GM23338 (cell line): Measurements from ENCODE around the gene RIMOC1. TPM values are rescaled to one million over a fixed set of nuclear protein-coding genes. Genes with fewer than 3 reads are reported as not detected.
"Not testable (repeated sequence)": the region's sequence is repeated elsewhere in the genome, so short reads cannot be mapped to it uniquely, and the experiment has no call there.

Experiments
- ATAC-seq: fragments of 200-7000 bp; cut with Tn5 transposase; 3 replicates; pipeline ENCODE4 v1.9.1; 2020
- DNase-seq: peaks from one replicate; pipeline ENCODE4 v3.0.0-alpha.2; 2015; ENCODE audit warnings: low spot score
- H2AFZ ChIP-seq: fragments of 200-600 bp; sonication (generic); 2 replicates; pipeline ENCODE4 v1.8.0; 2016; ENCODE audit warnings: antibody characterized with exemption, mild to moderate bottlenecking, moderate library complexity
- H3F3A ChIP-seq: fragments of 200-600 bp; sonication (generic); replicated peaks from 2 replicates; pipeline ENCODE4 v1.8.0; 2017; ENCODE audit warnings: antibody characterized with exemption, mixed run types, low read depth
- H3K27ac ChIP-seq: fragments of 200-600 bp; sonication (generic); 2 replicates; pipeline ENCODE4 v1.6.1; 2016; ENCODE audit warnings: low read depth
- H3K27me3 ChIP-seq: fragments of 200-600 bp; sonication (generic); 2 replicates; pipeline ENCODE4 v1.8.0; 2016; ENCODE audit warnings: mild to moderate bottlenecking, mixed run types, moderate library complexity; ENCODE audit not compliant: insufficient read depth
- H3K36me3 ChIP-seq: fragments of 200-600 bp; sonication (generic); 2 replicates; pipeline ENCODE4 v1.8.0; 2016; ENCODE audit warnings: mild to moderate bottlenecking; ENCODE audit not compliant: insufficient read depth
- H3K4me1 ChIP-seq: fragments of 200-600 bp; sonication (generic); 2 replicates; pipeline ENCODE4 v1.8.0; 2016; ENCODE audit warnings: mild to moderate bottlenecking, moderate library complexity; ENCODE audit not compliant: insufficient read depth
- H3K4me2 ChIP-seq: fragments of 200-600 bp; sonication (generic); 2 replicates; pipeline ENCODE4 v1.7.1; 2017; ENCODE audit warnings: mixed run types
- H3K4me3 ChIP-seq: fragments of 200-600 bp; sonication (generic); 2 replicates; pipeline ENCODE4 v1.6.1; 2016; ENCODE audit warnings: mixed run types
- H3K79me2 ChIP-seq: fragments of 200-600 bp; sonication (generic); replicated peaks from 2 replicates; pipeline ENCODE4 v1.8.0; 2017; ENCODE audit warnings: mild to moderate bottlenecking; ENCODE audit not compliant: insufficient read depth
- H3K9me2 ChIP-seq: fragments of 200-600 bp; sonication (generic); 2 replicates; pipeline ENCODE4 v1.8.0; 2017; ENCODE audit not compliant: insufficient read depth
- H4K20me1 ChIP-seq: fragments of 200-600 bp; sonication (generic); replicated peaks from 2 replicates; pipeline ENCODE4 v1.8.0; 2017; ENCODE audit warnings: mild to moderate bottlenecking; ENCODE audit not compliant: insufficient read depth
- H3K27ac Mint-ChIP-seq: 2 replicates; pipeline ENCODE4 v1.8.0; 2020; ENCODE audit warnings: inconsistent platforms, mild to moderate bottlenecking, moderate library complexity, mixed read lengths
- H3K27me3 Mint-ChIP-seq: 3 replicates; pipeline ENCODE4 v1.8.0; 2022; ENCODE audit warnings: low read depth, mild to moderate bottlenecking, moderate library complexity, mixed read lengths, inconsistent platforms; ENCODE audit not compliant: insufficient read depth, poor library complexity
- H3K36me3 Mint-ChIP-seq: 3 replicates; pipeline ENCODE4 v1.8.0; 2021; ENCODE audit warnings: low read depth, mild to moderate bottlenecking, inconsistent platforms, moderate library complexity, mixed read lengths
- H3K4me1 Mint-ChIP-seq: 3 replicates; pipeline ENCODE4 v1.8.0; 2020; ENCODE audit warnings: mild to moderate bottlenecking, inconsistent platforms, mixed read lengths
- H3K4me3 Mint-ChIP-seq: 3 replicates; pipeline ENCODE4 v1.8.0; 2021; ENCODE audit warnings: moderate library complexity, mild to moderate bottlenecking, inconsistent platforms, mixed read lengths
- H3K9me3 Mint-ChIP-seq: 3 replicates; pipeline ENCODE4 v1.8.0; 2020; ENCODE audit warnings: moderate library complexity, mild to moderate bottlenecking, inconsistent platforms, mixed read lengths
- CREB1 ChIP-seq: fragments of 250-450 bp; sonication (Bioruptor Pico); IDR thresholded peaks from 2 replicates; pipeline ENCODE4 v1.5.0; 2020; ENCODE audit warnings: low read depth, mild to moderate bottlenecking, moderate library complexity
- EZH2 ChIP-seq: fragments of 200-600 bp; sonication (generic); IDR thresholded peaks from one replicate; pipeline ENCODE4 v1.8.0; 2017; ENCODE audit warnings: antibody characterized with exemption, mild to moderate bottlenecking, low read depth; ENCODE audit not compliant: unreplicated experiment
- NANOG ChIP-seq: IDR thresholded peaks from 2 replicates; pipeline ENCODE4 v1.6.1; 2016; ENCODE audit warnings: antibody characterized with exemption, borderline replicate concordance
- STAT1 ChIP-seq: IDR thresholded peaks from one replicate; pipeline ENCODE4 v1.6.1; 2016; ENCODE audit warnings: antibody characterized with exemption; ENCODE audit not compliant: unreplicated experiment
- ZNF114 ChIP-seq: fragments of 250-450 bp; sonication (Bioruptor Pico); IDR thresholded peaks from 2 replicates; pipeline ENCODE4 v1.5.0; 2020; ENCODE audit warnings: mild to moderate bottlenecking, moderate library complexity
- polyA plus RNA-seq: library from polyadenylated mRNA; unstranded; fragments of >200 nt; fragmentation: Nextera tagmentation; extraction: Ambion mirVana; gene quantifications from 2 replicates; pipeline ENCODE4 v1.2.1, GENCODE V29; 2016
- total RNA-seq: library from RNA; depleted of rRNA; stranded (reverse); fragments of >200 nt; shearing (Covaris generic); gene quantifications from 2 replicates; pipeline ENCODE4 v1.2.3, GENCODE V29; 2014
- TF ChIP-seq, protein P1 (sequence below), 2 experiments: fragments of 200-600 bp in 1 of 2; sonication (generic) in 1 of 2; conservative IDR thresholded peaks; 2 replicates each; pipeline versions ENCODE4 v1.5.1 to v1.6.1; 2016 to 2017; ENCODE audit warnings: antibody characterized with exemption in 2 of 2, low read depth in 2 of 2, mild to moderate bottlenecking in 2 of 2, moderate library complexity in 1 of 2
- TF ChIP-seq, protein P2 (sequence below): IDR thresholded peaks from 2 replicates; pipeline ENCODE4 v1.6.1; 2016; ENCODE audit warnings: antibody characterized with exemption
- TF ChIP-seq, protein P3 (sequence below): IDR thresholded peaks from one replicate; pipeline ENCODE4 v1.6.1; 2018; ENCODE audit warnings: antibody characterized with exemption; ENCODE audit not compliant: unreplicated experiment

RIMOC1 gene
- total and polyA plus RNA-seq, 2 experiments from 2014 or later: 26.4 to 30.3 TPM

DNA sequence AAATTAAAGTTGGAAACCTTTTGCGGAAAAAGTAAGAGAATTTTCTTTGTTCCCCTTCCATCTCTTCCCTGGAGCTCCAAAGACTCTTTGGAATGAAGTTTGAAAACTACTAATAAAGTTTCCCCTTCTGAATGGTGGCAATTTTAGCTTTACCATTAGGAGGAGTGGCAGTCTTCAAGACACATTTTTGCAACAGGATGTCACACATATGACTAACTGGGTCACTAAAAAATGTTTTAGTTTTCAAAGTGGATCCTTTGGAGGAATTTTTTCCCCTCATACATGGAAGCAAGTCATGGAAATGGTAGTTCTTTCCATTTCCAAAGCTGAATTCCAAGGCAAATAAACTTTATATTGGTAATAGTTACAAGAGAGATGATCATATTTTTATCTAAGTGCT is 36.5 kb downstream of the RIMOC1 start:
- ATAC-seq (no peak), DNase-seq (no peak)
- no peaks in the 10 kb centered on the region for H4K20me1 ChIP-seq
- no peaks in the 10 kb centered on the region for H3K27me3 Mint-ChIP-seq
- H3K27me3 ChIP-seq: no peaks in the 10 kb centered on the region
- no peak overlapping the region for H3K27ac Mint-ChIP-seq
- no peaks in the 10 kb centered on the region for H3K9me2 ChIP-seq
- H3F3A ChIP-seq: no peaks in the 10 kb centered on the region
- H2AFZ ChIP-seq: no peak overlapping the region
- H3K27ac ChIP-seq: no peak overlapping the region
- H3K9me3 Mint-ChIP-seq: no peaks in the 10 kb centered on the region
- H3K79me2 ChIP-seq: no peaks in the 10 kb centered on the region
- H3K4me1 Mint-ChIP-seq: peaks cover 2% of the 10 kb centered on the region; the same call in 2 of the 3 replicates
- H3K4me1 ChIP-seq: no peaks in the 10 kb centered on the region
- no peaks in the 10 kb centered on the region for H3K36me3 Mint-ChIP-seq
- H3K4me3 Mint-ChIP-seq: no peak overlapping the region
- H3K4me2 ChIP-seq: no peak overlapping the region
- H3K36me3 ChIP-seq: no peaks in the 10 kb centered on the region
- H3K4me3 ChIP-seq: no peak overlapping the region
- TF ChIP-seq STAT1 (no peak), EZH2 (no peak), CREB1 (CRISPR knock-in tag) (no peak)
- TF ChIP-seq, protein P1, sequence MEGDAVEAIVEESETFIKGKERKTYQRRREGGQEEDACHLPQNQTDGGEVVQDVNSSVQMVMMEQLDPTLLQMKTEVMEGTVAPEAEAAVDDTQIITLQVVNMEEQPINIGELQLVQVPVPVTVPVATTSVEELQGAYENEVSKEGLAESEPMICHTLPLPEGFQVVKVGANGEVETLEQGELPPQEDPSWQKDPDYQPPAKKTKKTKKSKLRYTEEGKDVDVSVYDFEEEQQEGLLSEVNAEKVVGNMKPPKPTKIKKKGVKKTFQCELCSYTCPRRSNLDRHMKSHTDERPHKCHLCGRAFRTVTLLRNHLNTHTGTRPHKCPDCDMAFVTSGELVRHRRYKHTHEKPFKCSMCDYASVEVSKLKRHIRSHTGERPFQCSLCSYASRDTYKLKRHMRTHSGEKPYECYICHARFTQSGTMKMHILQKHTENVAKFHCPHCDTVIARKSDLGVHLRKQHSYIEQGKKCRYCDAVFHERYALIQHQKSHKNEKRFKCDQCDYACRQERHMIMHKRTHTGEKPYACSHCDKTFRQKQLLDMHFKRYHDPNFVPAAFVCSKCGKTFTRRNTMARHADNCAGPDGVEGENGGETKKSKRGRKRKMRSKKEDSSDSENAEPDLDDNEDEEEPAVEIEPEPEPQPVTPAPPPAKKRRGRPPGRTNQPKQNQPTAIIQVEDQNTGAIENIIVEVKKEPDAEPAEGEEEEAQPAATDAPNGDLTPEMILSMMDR (conservative IDR thresholded peaks at IDR 0.05; ENCODE audit: low read depth in 2 of 2): no peak

DNA sequence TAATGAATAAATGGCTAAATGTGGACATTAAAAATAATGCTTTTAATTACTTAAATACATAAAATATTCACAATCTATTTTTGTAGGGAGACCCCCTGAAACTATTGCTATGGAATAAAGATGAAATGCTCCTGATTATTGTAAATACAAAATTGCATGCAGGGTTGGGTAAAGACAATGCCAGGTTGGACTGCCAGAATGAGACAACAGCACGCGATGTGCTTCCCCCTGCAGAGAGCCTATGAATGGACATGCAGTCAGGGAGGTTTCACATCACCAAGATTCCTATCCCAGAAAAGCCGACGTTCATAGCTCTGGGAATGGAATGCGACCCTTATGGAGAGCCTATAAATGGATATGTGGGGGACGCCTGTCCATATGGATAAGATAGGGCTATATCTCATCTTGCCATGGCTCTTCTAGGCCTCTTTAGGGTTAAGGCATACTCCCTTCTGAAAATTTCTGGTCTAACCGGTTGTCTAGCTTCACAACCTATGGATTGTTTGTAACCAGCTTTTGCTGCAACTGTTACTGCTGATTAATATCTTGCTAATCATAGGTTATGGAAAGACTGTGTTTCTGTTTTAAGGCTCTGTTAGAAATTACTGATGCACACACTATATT is 41.3 kb downstream of the RIMOC1 start:
- H3K4me2 ChIP-seq, H3K27me3 Mint-ChIP-seq, H3K4me1 ChIP-seq, H3K36me3 Mint-ChIP-seq, H3K27me3 ChIP-seq, H2AFZ ChIP-seq, H3K27ac Mint-ChIP-seq, H3K36me3 ChIP-seq, H3K27ac ChIP-seq, H4K20me1 ChIP-seq, H3K4me3 ChIP-seq, H3F3A ChIP-seq, ATAC-seq, H3K9me2 ChIP-seq, H3K4me3 Mint-ChIP-seq, H3K79me2 ChIP-seq: not testable (repeated sequence)
- peak; percentile 11 for DNase-seq
- Mint-ChIP-seq H3K4me1 (peaks cover 20% of the 10 kb centered on the region; the same call in 2 of the 3 replicates), H3K9me3 (peaks cover 12% of the 10 kb centered on the region)

DNA sequence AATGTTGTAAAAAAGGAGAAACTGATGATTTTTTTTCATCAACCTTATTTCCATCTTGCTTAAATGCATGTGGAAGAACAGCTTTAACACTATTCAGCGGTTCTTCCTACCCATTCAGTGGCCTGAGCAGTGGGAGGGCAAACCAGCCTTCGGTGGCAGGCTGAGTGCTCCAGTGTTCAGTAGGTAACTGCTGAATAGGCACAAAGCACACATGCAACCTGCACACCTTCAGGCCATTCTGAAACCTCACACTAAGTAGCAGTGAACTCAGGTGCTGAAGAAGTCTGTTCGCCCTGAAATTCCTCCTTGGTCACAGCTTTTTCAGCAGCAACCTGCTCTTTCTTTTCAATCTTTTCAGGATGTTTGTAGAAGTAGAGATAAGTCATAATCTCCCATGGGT is 47.1 kb downstream of the RIMOC1 start:
- Mint-ChIP-seq H3K27me3 (no peaks in the 10 kb centered on the region), H3K9me3 (peaks cover 13% of the 10 kb centered on the region), H3K4me1 (peaks cover 13% of the 10 kb centered on the region; the same call in 2 of the 3 replicates), H3K36me3 (no peaks in the 10 kb centered on the region), H3K4me3 (no peak overlapping the region), H3K27ac (no peak overlapping the region)
- DNase-seq (no peak), ATAC-seq (no peak)
- H3K4me3 ChIP-seq: no peak overlapping the region
- H3K9me2 ChIP-seq: peaks cover 4% of the 10 kb centered on the region; the same call in 1 of the 2 replicates
- no peaks in the 10 kb centered on the region for H3F3A ChIP-seq
- H3K36me3 ChIP-seq: no peaks in the 10 kb centered on the region
- H3K27me3 ChIP-seq: no peaks in the 10 kb centered on the region
- H4K20me1 ChIP-seq: no peaks in the 10 kb centered on the region; the same call in 1 of the 2 replicates
- TF ChIP-seq, protein P2, sequence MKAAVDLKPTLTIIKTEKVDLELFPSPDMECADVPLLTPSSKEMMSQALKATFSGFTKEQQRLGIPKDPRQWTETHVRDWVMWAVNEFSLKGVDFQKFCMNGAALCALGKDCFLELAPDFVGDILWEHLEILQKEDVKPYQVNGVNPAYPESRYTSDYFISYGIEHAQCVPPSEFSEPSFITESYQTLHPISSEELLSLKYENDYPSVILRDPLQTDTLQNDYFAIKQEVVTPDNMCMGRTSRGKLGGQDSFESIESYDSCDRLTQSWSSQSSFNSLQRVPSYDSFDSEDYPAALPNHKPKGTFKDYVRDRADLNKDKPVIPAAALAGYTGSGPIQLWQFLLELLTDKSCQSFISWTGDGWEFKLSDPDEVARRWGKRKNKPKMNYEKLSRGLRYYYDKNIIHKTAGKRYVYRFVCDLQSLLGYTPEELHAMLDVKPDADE: no peak
- TF ChIP-seq, protein P3, sequence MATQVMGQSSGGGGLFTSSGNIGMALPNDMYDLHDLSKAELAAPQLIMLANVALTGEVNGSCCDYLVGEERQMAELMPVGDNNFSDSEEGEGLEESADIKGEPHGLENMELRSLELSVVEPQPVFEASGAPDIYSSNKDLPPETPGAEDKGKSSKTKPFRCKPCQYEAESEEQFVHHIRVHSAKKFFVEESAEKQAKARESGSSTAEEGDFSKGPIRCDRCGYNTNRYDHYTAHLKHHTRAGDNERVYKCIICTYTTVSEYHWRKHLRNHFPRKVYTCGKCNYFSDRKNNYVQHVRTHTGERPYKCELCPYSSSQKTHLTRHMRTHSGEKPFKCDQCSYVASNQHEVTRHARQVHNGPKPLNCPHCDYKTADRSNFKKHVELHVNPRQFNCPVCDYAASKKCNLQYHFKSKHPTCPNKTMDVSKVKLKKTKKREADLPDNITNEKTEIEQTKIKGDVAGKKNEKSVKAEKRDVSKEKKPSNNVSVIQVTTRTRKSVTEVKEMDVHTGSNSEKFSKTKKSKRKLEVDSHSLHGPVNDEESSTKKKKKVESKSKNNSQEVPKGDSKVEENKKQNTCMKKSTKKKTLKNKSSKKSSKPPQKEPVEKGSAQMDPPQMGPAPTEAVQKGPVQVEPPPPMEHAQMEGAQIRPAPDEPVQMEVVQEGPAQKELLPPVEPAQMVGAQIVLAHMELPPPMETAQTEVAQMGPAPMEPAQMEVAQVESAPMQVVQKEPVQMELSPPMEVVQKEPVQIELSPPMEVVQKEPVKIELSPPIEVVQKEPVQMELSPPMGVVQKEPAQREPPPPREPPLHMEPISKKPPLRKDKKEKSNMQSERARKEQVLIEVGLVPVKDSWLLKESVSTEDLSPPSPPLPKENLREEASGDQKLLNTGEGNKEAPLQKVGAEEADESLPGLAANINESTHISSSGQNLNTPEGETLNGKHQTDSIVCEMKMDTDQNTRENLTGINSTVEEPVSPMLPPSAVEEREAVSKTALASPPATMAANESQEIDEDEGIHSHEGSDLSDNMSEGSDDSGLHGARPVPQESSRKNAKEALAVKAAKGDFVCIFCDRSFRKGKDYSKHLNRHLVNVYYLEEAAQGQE: no peak
- TF ChIP-seq CREB1 (CRISPR knock-in tag) (no peak), NANOG (no peak), ZNF114 (no peak), EZH2 (no peak), STAT1 (no peak)
- TF ChIP-seq, protein P1 (conservative IDR thresholded peaks at IDR 0.05; ENCODE audit: low read depth in 2 of 2): no peak
- no peak overlapping the region for H3K4me2 ChIP-seq
- no peak overlapping the region for H2AFZ ChIP-seq
- no peak overlapping the region for H3K27ac ChIP-seq
- peaks cover 6% of the 10 kb centered on the region; the same call in 1 of the 2 replicates for H3K4me1 ChIP-seq
- H3K79me2 ChIP-seq: no peaks in the 10 kb centered on the region
